ENCODE measurements around the gene ROPN1L. TPM values are rescaled to one million over a fixed set of nuclear protein-coding genes. Genes with fewer than 3 reads are reported as not detected.

ROPN1L gene
- total RNA-seq, 2 donors from 2014 or later, result 1.3 to 4.3 TPM

DNA sequence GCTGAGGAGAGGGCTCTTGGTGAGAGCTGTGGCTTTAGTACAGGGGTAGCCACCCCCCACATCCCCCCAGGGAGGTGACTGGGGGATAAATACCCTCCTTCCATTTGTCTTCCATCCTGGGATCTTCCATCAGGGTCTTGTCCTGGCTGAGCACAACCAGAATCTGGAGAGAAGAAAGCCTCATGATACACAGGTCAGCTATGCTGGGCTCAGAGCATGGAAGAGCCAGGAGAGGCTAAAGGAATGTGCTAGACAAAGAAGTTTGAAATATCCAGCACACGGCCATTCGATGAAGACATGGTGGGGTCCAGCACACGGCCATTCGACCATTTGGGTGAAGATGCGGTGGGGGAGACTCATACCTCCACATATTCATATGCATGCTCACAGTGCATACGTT is 30.0 kb downstream of the ROPN1L start:
- intact Hi-C loops (cut with DNase I), result no loop called here
- Histone ChIP-seq H3K36me3 (replicated peaks in 1 of 2; ENCODE audit: insufficient read depth in 1 of 2, low read depth in 2 of 2) (no peaks in the 10 kb centered on the region), H3K9me3 (no peaks in the 10 kb centered on the region), H3K4me3 (no peak overlapping the region), H3K4me1 (no peaks in the 10 kb centered on the region), H3K27ac (no peak overlapping the region), H3K27me3 (no peaks in the 10 kb centered on the region)
- DNase-seq (no peak), ATAC-seq (no peak)
- 74 to 79% methylated on average over 6 of the region's 6 CpGs for WGBS, 2 donors
- TF ChIP-seq, protein P1, sequence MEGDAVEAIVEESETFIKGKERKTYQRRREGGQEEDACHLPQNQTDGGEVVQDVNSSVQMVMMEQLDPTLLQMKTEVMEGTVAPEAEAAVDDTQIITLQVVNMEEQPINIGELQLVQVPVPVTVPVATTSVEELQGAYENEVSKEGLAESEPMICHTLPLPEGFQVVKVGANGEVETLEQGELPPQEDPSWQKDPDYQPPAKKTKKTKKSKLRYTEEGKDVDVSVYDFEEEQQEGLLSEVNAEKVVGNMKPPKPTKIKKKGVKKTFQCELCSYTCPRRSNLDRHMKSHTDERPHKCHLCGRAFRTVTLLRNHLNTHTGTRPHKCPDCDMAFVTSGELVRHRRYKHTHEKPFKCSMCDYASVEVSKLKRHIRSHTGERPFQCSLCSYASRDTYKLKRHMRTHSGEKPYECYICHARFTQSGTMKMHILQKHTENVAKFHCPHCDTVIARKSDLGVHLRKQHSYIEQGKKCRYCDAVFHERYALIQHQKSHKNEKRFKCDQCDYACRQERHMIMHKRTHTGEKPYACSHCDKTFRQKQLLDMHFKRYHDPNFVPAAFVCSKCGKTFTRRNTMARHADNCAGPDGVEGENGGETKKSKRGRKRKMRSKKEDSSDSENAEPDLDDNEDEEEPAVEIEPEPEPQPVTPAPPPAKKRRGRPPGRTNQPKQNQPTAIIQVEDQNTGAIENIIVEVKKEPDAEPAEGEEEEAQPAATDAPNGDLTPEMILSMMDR (IDR thresholded peaks at IDR 0.05), result no peak
- no peak for TF ChIP-seq POLR2A (IDR thresholded peaks at IDR 0.05)

DNA sequence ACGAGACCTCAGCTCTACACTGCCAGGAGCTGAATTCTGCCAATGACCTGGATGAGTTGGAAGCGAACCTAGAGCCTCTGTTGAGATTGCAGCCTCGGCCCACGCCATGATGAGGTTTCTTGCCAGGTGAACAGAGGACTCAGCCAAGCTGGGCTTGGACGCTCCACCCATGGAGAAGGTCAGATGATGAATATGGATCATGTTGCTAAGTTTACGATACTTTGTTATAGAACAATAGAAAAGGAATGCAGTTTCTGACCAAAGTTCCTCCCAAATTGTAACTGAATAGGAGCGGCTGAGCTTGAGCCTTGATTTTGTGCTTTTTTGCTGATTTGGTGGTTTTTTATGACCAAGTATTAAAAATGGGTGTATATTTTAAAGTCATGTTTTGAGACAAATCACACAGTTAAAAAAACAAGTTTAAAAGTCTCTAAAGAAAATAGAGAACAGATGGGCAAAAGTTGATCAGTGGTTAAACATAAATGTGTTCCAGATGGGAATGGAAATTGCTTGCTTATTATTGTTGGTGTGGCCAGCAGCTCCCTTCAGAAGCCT is 32.9 kb downstream of the ROPN1L start:
- no peaks in the 10 kb centered on the region for H3K4me1 ChIP-seq
- H3K36me3 ChIP-seq (replicated peaks in 1 of 2; ENCODE audit: insufficient read depth in 1 of 2, low read depth in 2 of 2), result no peaks in the 10 kb centered on the region
- H3K27ac ChIP-seq, result no peak overlapping the region
- H3K4me3 ChIP-seq, result no peak overlapping the region
- H3K9me3 ChIP-seq, result no peaks in the 10 kb centered on the region
- no peak for TF ChIP-seq POLR2A (IDR thresholded peaks at IDR 0.05)
- TF ChIP-seq, protein P1 (IDR thresholded peaks at IDR 0.05), result no peak
- 78 to 84% methylated on average over 7 of the region's 7 CpGs for WGBS, 2 donors
- DNase-seq (no peak), ATAC-seq (no peak)
- H3K27me3 ChIP-seq, result no peaks in the 10 kb centered on the region
- intact Hi-C loops (cut with DNase I), result no loop called here

DNA sequence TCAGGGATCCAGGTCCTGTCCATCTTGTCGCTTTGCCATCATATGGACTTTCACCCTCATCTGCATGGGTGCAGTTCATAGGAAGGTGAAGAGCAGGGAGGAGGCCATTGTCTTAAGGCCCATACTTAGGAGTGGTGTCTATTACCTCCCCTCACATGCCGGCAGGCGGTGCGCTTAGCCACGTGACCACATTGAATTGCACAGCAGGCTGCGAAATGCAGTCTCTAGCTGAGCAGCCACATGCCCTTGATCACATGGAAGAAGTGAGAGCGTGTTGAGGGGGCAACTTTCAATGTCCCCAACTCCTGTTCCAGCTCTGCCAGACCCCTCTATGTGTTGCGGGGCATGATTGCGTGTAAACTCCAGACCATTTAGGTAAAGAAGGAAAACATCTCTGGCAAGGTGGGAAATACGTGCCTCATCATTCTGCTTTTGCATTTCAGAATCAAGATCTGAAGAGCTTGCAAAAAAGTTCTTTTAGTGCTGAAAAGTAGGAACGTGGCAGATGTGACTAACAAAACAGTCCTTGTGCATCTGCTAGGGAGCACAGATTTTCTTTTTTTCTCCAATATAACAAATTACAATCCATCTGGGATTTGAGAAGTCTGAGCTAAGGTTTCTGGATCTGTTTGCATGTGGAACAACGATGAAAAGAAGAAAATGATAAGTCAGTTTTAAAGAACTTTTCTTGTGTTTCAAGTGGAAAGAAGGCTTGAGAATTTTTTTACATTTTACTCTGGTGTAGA is 34.4 kb downstream of the ROPN1L start:
- intact Hi-C loops (cut with DNase I), result no loop called here
- 77 to 88% methylated on average over 12 of the region's 12 CpGs for WGBS, 2 donors
- no peak for TF ChIP-seq POLR2A (IDR thresholded peaks at IDR 0.05)
- TF ChIP-seq, protein P1 (IDR thresholded peaks at IDR 0.05), result no peak
- no peaks in the 10 kb centered on the region for H3K4me1 ChIP-seq
- ATAC-seq (no peak), DNase-seq (no peak)
- no peaks in the 10 kb centered on the region for H3K27me3 ChIP-seq
- no peak overlapping the region for H3K4me3 ChIP-seq
- no peaks in the 10 kb centered on the region for H3K9me3 ChIP-seq
- no peaks in the 10 kb centered on the region for H3K36me3 ChIP-seq (replicated peaks in 1 of 2; ENCODE audit: insufficient read depth in 1 of 2, low read depth in 2 of 2)
- H3K27ac ChIP-seq, result no peak overlapping the region

DNA sequence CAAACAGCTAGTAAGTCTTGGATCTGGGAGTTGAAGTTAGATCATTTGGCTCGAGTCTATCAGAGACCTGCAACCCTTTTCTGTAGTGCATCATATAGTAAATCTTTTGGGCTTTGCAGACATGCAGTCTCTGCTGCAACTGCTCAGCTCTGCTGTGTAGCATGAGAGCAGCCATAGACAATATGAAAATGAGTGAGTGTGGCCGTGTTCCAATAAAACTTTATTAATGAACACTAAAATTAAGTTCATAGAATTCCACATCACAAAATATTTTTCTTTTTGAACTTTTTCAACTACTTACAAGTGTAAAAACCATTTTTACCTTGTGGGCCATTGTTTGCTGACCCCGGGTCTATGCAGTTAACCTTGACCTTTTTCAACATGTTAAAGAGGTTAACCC is 35.2 kb downstream of the ROPN1L start:
- Histone ChIP-seq H3K27ac (no peak overlapping the region), H3K4me3 (no peak overlapping the region), H3K27me3 (no peaks in the 10 kb centered on the region), H3K4me1 (no peaks in the 10 kb centered on the region), H3K9me3 (no peaks in the 10 kb centered on the region), H3K36me3 (replicated peaks in 1 of 2; ENCODE audit: insufficient read depth in 1 of 2, low read depth in 2 of 2) (no peaks in the 10 kb centered on the region)
- 65 to 81% methylated on average over 3 of the region's 3 CpGs for WGBS, 2 donors
- ATAC-seq, result no peak
- TF ChIP-seq, protein P1 (IDR thresholded peaks at IDR 0.05), result no peak
- no peak for TF ChIP-seq POLR2A (IDR thresholded peaks at IDR 0.05)
- DNase-seq, result no peak
- intact Hi-C loops (cut with DNase I), result no loop called here

DNA sequence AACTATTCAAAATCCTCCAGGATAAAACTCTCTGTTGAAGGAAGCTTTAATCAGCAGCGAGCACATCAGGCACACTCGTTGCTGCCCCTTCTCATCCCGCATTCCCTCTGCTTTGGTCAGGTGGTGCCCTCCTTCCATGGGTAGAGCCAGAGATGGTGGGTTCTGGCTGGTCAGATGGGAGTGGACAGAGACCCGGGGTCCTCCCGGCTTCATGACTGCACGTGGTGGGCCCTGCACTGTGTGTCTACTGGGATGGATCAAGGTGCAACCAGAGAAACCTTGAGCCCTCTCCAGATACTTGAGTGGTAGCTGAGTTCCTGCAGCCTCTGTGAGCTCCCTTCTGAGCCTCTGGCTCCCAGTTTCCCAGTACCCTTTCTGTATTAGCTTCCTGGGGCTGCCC is 36.3 kb downstream of the ROPN1L start:
- H3K4me1 ChIP-seq, result no peaks in the 10 kb centered on the region
- H3K27me3 ChIP-seq, result no peaks in the 10 kb centered on the region
- 72 to 91% methylated on average over 6 of the region's 6 CpGs for WGBS, 2 donors
- H3K9me3 ChIP-seq, result no peaks in the 10 kb centered on the region
- ATAC-seq (no peak), DNase-seq (no peak)
- no peak for TF ChIP-seq POLR2A (IDR thresholded peaks at IDR 0.05)
- TF ChIP-seq, protein P1 (IDR thresholded peaks at IDR 0.05), result no peak
- no peak overlapping the region for H3K4me3 ChIP-seq
- H3K36me3 ChIP-seq (replicated peaks in 1 of 2; ENCODE audit: insufficient read depth in 1 of 2, low read depth in 2 of 2), result no peaks in the 10 kb centered on the region
- intact Hi-C loops (cut with DNase I), result no loop called here
- H3K27ac ChIP-seq, result no peak overlapping the region

All from body of pancreas (tissue), 4 donors.